HAP-1 (cell line): ENCODE measurements around the gene CFAP45.

Experiments used
- DNase-seq, 2 experiments: peaks; one replicate each; pipeline ENCODE4 v3.0.0-alpha.2; 2016 to 2020; ENCODE audit warnings: low spot score in 2 of 2
- H3K27me3 ChIP-seq: fragments of 250-450 bp; sonication (Bioruptor Pico); 2 replicates; pipeline ENCODE4 v1.5.1; 2020; ENCODE audit warnings: low read depth, mild to moderate bottlenecking, moderate library complexity
- H3K36me3 ChIP-seq: fragments of 250-450 bp; sonication (Bioruptor Pico); replicated peaks from 2 replicates; pipeline ENCODE4 v1.5.1; 2020; ENCODE audit warnings: mild to moderate bottlenecking
- H3K4me1 ChIP-seq: fragments of 250-450 bp; sonication (Bioruptor Pico); 2 replicates; pipeline ENCODE4 v1.5.1; 2020; ENCODE audit warnings: mild to moderate bottlenecking
- H3K4me3 ChIP-seq: fragments of 250-450 bp; sonication (Bioruptor Pico); 2 replicates; pipeline ENCODE4 v1.5.1; 2020; ENCODE audit warnings: mild to moderate bottlenecking, moderate library complexity
- H3K9me3 ChIP-seq: fragments of 250-450 bp; sonication (Bioruptor Pico); 2 replicates; pipeline ENCODE4 v1.5.1; 2020; ENCODE audit warnings: mild to moderate bottlenecking, moderate library complexity
- in situ Hi-C: fragments of 300-500 bp; cut with MboI; formaldehyde crosslinking; loops from 3 replicates; pipeline ENCODE4 v1.14.3; 2020; ENCODE audit warnings: low sequenced_read_pairs, inconsistent platforms, mixed read lengths

Gene CFAP45

DNA sequence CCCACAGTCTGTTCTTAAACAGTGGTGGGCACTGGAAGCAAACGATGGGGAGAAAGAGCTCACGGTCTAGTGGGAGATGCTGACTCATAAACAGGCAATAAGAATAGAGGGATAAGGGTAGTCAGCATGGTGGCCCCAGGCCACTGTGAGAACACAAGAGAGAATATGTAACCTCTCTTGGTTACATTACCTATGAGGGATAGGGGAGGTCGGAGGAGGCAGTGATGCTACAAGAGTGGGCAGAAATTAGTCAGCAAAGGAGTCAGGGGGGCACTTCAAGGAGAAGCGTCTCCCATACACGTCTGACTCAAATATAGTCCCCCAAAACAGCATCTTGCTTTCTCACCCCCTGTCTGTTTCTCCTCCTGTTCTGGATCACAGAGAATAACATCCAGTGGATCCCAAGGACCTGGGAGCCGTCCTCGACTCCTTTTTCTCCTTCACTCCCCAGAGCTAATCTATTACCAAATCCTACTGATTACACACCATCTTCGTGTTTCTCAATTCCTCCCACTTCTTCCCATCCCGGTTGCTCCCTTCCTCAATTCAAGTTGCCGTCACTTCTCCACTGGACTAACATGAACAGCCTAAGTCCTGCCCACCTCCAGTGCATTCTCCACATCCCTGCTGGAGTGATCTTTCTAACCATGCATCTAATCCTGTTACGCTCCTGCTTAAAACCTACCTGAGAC is 71.2 kb downstream of the CFAP45 start:
- DNase-seq: no peak
- Histone ChIP-seq H3K4me1 (no peaks in the 10 kb centered on the region), H3K27me3 (no peaks in the 10 kb centered on the region), H3K36me3 (no peaks in the 10 kb centered on the region), H3K4me3 (no peak overlapping the region), H3K9me3 (no peaks in the 10 kb centered on the region)
- in situ Hi-C loops: no loop called here

DNA sequence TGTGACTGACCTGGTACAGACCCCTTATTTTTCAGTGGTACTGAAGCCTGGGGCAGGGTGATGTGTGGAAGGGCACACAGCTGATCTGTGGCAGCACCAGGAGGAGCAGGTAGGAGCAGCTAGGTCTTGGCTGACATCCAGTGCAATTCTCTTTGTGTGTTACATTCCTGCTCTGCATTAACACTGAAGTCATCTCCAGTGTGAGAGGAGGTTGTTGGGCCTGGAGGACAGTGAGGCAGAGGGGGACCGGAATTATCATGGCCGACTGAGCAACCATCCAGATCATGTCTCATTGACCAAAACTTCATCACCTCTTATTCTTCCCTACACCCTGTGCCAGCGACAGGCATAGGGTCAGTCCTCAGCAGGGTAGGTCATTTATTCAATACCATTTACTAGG is 71.8 kb downstream of the CFAP45 start:
- Histone ChIP-seq H3K9me3 (no peaks in the 10 kb centered on the region), H3K4me1 (no peaks in the 10 kb centered on the region), H3K36me3 (no peaks in the 10 kb centered on the region), H3K4me3 (no peak overlapping the region), H3K27me3 (no peaks in the 10 kb centered on the region)
- no peak for DNase-seq
- in situ Hi-C loops: no loop called here

DNA sequence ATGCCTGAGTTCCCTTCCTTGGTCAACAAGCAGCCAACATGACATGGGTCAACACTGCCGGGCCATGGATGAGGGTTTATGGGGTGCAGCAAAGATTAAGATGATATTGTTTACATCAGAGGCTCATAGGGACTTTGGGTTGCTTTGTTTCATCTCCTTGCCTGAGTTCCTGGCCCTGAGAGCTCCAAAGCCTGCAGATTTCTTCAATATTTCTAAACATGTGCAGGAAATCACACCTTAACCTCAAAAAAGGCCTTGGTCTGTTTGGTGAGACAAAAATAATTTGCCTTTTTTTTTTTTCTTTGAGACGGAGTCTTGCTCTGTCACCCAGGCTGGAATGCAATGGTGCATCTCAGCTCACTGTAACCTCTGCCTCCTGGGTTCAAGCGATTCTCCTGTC is 72.4 kb downstream of the CFAP45 start:
- no peak for DNase-seq
- Histone ChIP-seq H3K4me3 (no peak overlapping the region), H3K36me3 (no peaks in the 10 kb centered on the region), H3K4me1 (no peaks in the 10 kb centered on the region), H3K27me3 (no peaks in the 10 kb centered on the region), H3K9me3 (no peaks in the 10 kb centered on the region)
- in situ Hi-C loops: no loop called here

DNA sequence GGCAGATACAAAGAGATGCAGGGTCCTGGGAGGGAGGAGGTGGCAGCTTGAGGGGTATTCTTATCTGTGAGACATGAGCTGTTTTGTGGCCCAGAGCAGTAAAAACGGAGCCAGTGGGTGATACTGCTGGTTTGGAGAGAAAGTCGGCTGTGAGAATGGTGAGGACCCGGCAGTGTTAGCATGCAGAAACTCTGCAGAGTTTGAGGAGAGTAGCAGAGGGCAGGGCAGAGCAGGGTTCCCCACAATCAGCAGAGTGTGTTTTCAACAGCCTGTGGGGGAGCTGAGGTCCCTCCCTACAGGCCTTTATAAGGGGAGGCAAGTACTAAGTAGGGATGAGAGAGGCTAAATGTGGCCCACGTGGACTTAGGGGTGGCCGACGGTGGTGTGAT is 72.9 kb downstream of the CFAP45 start:
- in situ Hi-C loops: no loop called here
- H3K27me3 ChIP-seq: no peaks in the 10 kb centered on the region
- H3K4me3 ChIP-seq: no peak overlapping the region
- DNase-seq: no peak
- no peaks in the 10 kb centered on the region for H3K4me1 ChIP-seq
- no peaks in the 10 kb centered on the region for H3K9me3 ChIP-seq
- no peaks in the 10 kb centered on the region for H3K36me3 ChIP-seq

DNA sequence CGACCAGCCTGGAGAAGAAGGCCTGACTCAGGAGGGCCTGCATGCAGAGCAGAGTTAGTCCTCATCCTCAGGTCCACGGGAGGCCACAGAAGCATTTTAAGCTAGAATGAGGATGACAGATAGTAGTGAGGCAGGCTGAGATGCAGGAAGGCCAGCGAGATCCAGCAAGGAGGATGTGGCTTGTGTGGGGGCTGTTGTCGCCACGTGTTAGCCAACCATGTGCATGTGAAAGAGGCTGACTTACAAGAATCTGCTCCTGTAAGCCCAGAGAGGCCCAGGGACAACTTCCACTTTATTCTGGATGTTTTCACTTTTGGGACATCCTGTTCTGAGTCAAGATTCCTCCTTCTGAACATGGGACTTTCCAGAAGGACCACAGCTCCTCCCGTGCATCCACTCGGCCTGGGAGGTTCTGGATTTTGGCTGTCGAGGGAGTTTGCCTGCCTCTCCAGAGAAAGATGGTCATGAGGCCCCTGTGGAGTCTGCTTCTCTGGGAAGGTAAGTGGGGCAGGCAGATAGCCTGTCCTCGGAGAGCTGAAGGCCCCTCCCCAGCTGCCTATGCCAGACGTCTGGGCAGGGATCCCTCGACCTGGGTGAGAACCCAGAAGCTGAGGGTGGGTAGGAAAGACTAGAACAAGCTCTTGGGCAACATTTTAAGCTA is 73.4 kb downstream of the CFAP45 start, which contains the start of gene SLAMF8:
Gene SLAMF8, plus strand, starts transcription at position 433 of the 661 bp plus-strand sequence. Its CDS starts 26 bp downstream, at position 459.
- Histone ChIP-seq H3K9me3 (no peaks in the 10 kb centered on the region), H3K4me1 (no peaks in the 10 kb centered on the region), H3K36me3 (no peaks in the 10 kb centered on the region), H3K27me3 (peaks cover 3% of the 10 kb centered on the region; the same call in 1 of the 2 replicates), H3K4me3 (no peak within 1 kb of the TSS)
- no peak for DNase-seq
- in situ Hi-C loops: no loop called here

DNA sequence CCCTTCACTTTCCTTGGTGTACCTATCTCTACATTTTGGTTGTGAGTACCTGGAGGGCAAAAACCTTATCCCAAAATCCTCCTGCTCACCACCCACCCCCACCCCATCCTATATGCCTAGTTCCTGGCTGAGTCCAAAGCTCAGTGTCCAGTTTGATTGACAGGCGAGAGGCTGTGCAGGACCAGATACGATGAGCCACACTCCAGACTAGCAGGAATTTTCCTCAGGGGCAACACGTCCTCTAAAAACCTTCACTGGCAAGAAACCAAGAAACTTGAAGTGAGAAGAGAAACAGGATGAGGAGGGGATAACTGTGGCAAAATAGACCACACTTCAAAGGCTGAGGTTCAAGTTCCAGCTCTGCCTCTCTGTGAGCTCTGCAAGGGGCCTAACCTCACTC is 74.4 kb downstream of the CFAP45 start:
- Histone ChIP-seq H3K9me3 (no peaks in the 10 kb centered on the region), H3K27me3 (peaks cover 3% of the 10 kb centered on the region; the same call in 1 of the 2 replicates), H3K36me3 (no peaks in the 10 kb centered on the region), H3K4me3 (no peak overlapping the region), H3K4me1 (no peaks in the 10 kb centered on the region)
- DNase-seq: no peak
- in situ Hi-C loops: no loop called here

DNA sequence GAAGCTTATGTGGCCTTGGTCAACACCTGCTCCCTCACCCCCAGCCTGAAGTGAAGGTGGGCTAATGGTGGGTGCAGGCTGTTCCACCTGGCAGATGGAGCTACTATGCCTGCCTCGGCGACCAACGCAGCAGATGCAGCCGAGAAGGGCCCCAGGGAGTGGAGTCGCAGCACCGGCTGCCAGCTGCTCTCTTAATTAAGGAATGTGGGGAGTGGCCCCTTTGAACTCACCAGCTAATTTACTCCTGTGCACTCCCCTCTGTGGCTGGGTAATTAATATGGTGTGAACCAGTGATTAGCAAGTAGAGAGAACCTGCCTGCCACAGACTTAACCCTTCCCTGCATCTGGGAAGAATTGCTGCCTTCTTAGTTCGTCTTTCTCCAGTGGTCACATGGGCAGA is 76.6 kb downstream of the CFAP45 start:
- no peaks in the 10 kb centered on the region for H3K9me3 ChIP-seq
- no peaks in the 10 kb centered on the region for H3K4me1 ChIP-seq
- no peak for DNase-seq
- in situ Hi-C loops: no loop called here
- no peak overlapping the region for H3K4me3 ChIP-seq
- peaks cover 3% of the 10 kb centered on the region; the same call in 1 of the 2 replicates for H3K27me3 ChIP-seq
- no peaks in the 10 kb centered on the region for H3K36me3 ChIP-seq
